Nephron (organoid): ENCODE results near the gene LNPEP.

ENCODE experiments used
- H3K27ac Mint-ChIP-seq, 3 experiments: 2 replicates each; pipeline ENCODE4 v1.8.0; 2020; ENCODE audit warnings: mixed read lengths in 3 of 3, mild to moderate bottlenecking in 2 of 3, moderate library complexity in 1 of 3
- H3K27me3 Mint-ChIP-seq: 2 replicates; pipeline ENCODE4 v1.8.0; 2021; ENCODE audit warnings: low read depth, mild to moderate bottlenecking, moderate library complexity, mixed read lengths
- H3K36me3 Mint-ChIP-seq: 2 replicates; pipeline ENCODE4 v1.8.0; 2020; ENCODE audit warnings: low read depth, mixed read lengths
- H3K4me1 Mint-ChIP-seq: 2 replicates; pipeline ENCODE4 v1.8.0; 2020; ENCODE audit warnings: mixed read lengths
- H3K4me3 Mint-ChIP-seq, 3 experiments: 2 replicates each; pipeline ENCODE4 v1.8.0; 2020; ENCODE audit warnings: mild to moderate bottlenecking in 3 of 3, mixed read lengths in 3 of 3, moderate library complexity in 2 of 3
- H3K9me3 Mint-ChIP-seq: 2 replicates; pipeline ENCODE4 v1.8.0; 2020; ENCODE audit warnings: mixed read lengths
- CTCF ChIP-seq, 3 experiments: fragments of 200-600 bp; sonication (generic); IDR thresholded peaks; one replicate each; pipeline ENCODE4 v1.5.0; 2021; ENCODE audit warnings: antibody characterized with exemption in 3 of 3; ENCODE audit not compliant: unreplicated experiment in 3 of 3

Gene LNPEP

GRCh38 chr5:96935559-96936430, at the start of gene LNPEP:
TSS of gene LNPEP (plus strand) at chr5:96936080. CDS start at chr5:96936156, 76 bp downstream.
- H3K36me3 Mint-ChIP-seq = peaks cover 5% of the 10 kb centered on the region
- TF ChIP-seq CTCF (IDR thresholded peaks at IDR 0.05; ENCODE audit: unreplicated experiment in 3 of 3) = no peak
- H3K4me3 Mint-ChIP-seq = peak within 1 kb of the TSS; percentile 89 to 95 (median 93)
- H3K9me3 Mint-ChIP-seq = no peaks in the 10 kb centered on the region
- peaks cover 35% of the 10 kb centered on the region for H3K4me1 Mint-ChIP-seq
- H3K27me3 Mint-ChIP-seq = no peaks in the 10 kb centered on the region
- peak within 1 kb of the TSS; percentile 98 to 99 (median 98) for H3K27ac Mint-ChIP-seq

GRCh38 chr5:96893342-96893741, 42.5 kb upstream of the LNPEP start:
- no peak overlapping the region for H3K4me3 Mint-ChIP-seq
- H3K27me3 Mint-ChIP-seq = no peaks in the 10 kb centered on the region
- H3K9me3 Mint-ChIP-seq = no peaks in the 10 kb centered on the region
- TF ChIP-seq CTCF (IDR thresholded peaks at IDR 0.05; ENCODE audit: unreplicated experiment in 3 of 3) = no peak
- H3K27ac Mint-ChIP-seq = no peak overlapping the region
- H3K4me1 Mint-ChIP-seq = no peaks in the 10 kb centered on the region
- no peaks in the 10 kb centered on the region for H3K36me3 Mint-ChIP-seq

DNA sequence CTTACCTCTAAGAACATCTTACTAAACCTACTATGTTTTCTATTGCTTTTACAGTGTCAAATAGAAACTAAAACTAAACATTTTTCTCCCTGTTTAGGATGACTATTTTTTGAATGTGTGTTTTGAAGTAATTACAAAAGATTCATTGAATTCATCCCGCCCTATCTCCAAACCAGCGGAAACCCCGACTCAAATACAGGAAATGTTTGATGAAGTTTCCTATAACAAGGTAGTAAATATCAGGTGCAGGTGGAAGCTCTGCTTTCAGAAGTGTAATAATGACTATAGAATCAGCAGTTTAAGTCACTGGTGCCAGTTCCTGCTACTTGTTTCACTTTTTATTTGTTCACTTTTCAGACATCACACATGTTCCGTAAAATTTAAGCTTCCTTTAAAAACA, 39.6 kb upstream of the LNPEP start:
- Mint-ChIP-seq H3K27me3 (no peaks in the 10 kb centered on the region), H3K36me3 (no peaks in the 10 kb centered on the region)

GRCh38 chr5:96896806-96897205, 39.1 kb upstream of the LNPEP start:
- Mint-ChIP-seq H3K9me3 (no peaks in the 10 kb centered on the region), H3K27me3 (no peaks in the 10 kb centered on the region), H3K36me3 (no peaks in the 10 kb centered on the region), H3K4me3 (no peak overlapping the region), H3K27ac (no peak overlapping the region), H3K4me1 (no peaks in the 10 kb centered on the region)
- TF ChIP-seq CTCF (IDR thresholded peaks at IDR 0.05; ENCODE audit: unreplicated experiment in 3 of 3) = no peak

More for the DNA sequence above, 39.6 kb upstream of the LNPEP start:
- no peak overlapping the region for H3K4me3 Mint-ChIP-seq
- no peaks in the 10 kb centered on the region for H3K9me3 Mint-ChIP-seq
- TF ChIP-seq CTCF (IDR thresholded peaks at IDR 0.05; ENCODE audit: unreplicated experiment in 3 of 3) = no peak
- no peaks in the 10 kb centered on the region for H3K4me1 Mint-ChIP-seq
- H3K27ac Mint-ChIP-seq = no peak overlapping the region

GRCh38 chr5:96901384-96901783, 34.5 kb upstream of the LNPEP start:
- Mint-ChIP-seq H3K27ac (no peak overlapping the region), H3K4me3 (no peak overlapping the region), H3K27me3 (no peaks in the 10 kb centered on the region), H3K9me3 (no peaks in the 10 kb centered on the region), H3K36me3 (no peaks in the 10 kb centered on the region), H3K4me1 (no peaks in the 10 kb centered on the region)
- TF ChIP-seq CTCF (IDR thresholded peaks at IDR 0.05; ENCODE audit: unreplicated experiment in 3 of 3) = no peak

- Mint-ChIP-seq H3K4me1 (no peaks in the 10 kb centered on the region), H3K27me3 (no peaks in the 10 kb centered on the region), H3K36me3 (no peaks in the 10 kb centered on the region), H3K4me3 (no peak overlapping the region), H3K27ac (no peak overlapping the region), H3K9me3 (no peaks in the 10 kb centered on the region)
- no peak for TF ChIP-seq CTCF (IDR thresholded peaks at IDR 0.05; ENCODE audit: unreplicated experiment in 3 of 3)
Observed at GRCh38 chr5:96901841-96902240, 34.0 kb upstream of the LNPEP start.
